H1 (cell line): Measurements from ENCODE around the gene POLR1D. TPM values are rescaled to one million over a fixed set of nuclear protein-coding genes. Genes with fewer than 3 reads are reported as not detected.

Experiments used
- CTCF ChIA-PET: fragments of 300-600 bp; sonication (Branson Sonifier 250); formaldehyde crosslinking; loops from one replicate; lab custom pipeline; 2021; ENCODE audit not compliant: partially characterized antibody; lab: Charles Lee
- POLR2A ChIA-PET: fragments of 300-600 bp; sonication (Branson Sonifier 250); formaldehyde crosslinking; loops from one replicate; lab custom pipeline; 2021; ENCODE audit warnings: inconsistent platforms; ENCODE audit not compliant: partially characterized antibody; lab: Charles Lee
- DNase-seq, 2 experiments: peaks; one replicate each; pipeline versions ENCODE4 v3.0.0 to v3.0.0-alpha.2; 2010 to 2022; ENCODE audit warnings: low spot score in 2 of 2, low read depth in 1 of 2, mixed read lengths in 1 of 2
- FAIRE-seq: peaks from 2 replicates; lab custom pipeline; 2011; peaks lifted over from hg19 to GRCh38; lab: Jason Lieb, UNC
- H2AFZ ChIP-seq: 2 replicates; pipeline ENCODE4 v1.8.1; 2012; ENCODE audit warnings: low read length, inconsistent platforms
- H2AK5ac ChIP-seq: 2 replicates; pipeline ENCODE4 v1.6.1; 2013; ENCODE audit warnings: low read depth, low read length
- H2BK120ac ChIP-seq: replicated peaks from 2 replicates; pipeline ENCODE3; 2013; ENCODE audit warnings: low read depth, low read length, inconsistent platforms
- H2BK12ac ChIP-seq: 2 replicates; pipeline ENCODE4 v1.6.1; 2013; ENCODE audit warnings: low read depth, low read length
- H2BK15ac ChIP-seq: 2 replicates; pipeline ENCODE4 v1.6.1; 2013; ENCODE audit warnings: low read length
- H2BK20ac ChIP-seq: 2 replicates; pipeline ENCODE4 v1.6.1; 2013; ENCODE audit warnings: low read length
- H2BK5ac ChIP-seq: 2 replicates; pipeline ENCODE4 v1.6.1; 2013; ENCODE audit warnings: low read depth, low read length
- H3K14ac ChIP-seq: 2 replicates; pipeline ENCODE4 v1.6.1; 2013; ENCODE audit warnings: inconsistent platforms; ENCODE audit not compliant: insufficient read length
- H3K18ac ChIP-seq: 2 replicates; pipeline ENCODE4 v1.6.1; 2013; ENCODE audit warnings: low read length; ENCODE audit errors: extremely low read depth
- H3K23ac ChIP-seq: 2 replicates; pipeline ENCODE4 v1.6.1; 2013; ENCODE audit warnings: inconsistent platforms; ENCODE audit not compliant: insufficient read length
- H3K23me2 ChIP-seq: 2 replicates; pipeline ENCODE4 v1.6.1; 2013; ENCODE audit warnings: low read depth, low read length
- H3K27ac ChIP-seq: 2 replicates; pipeline ENCODE4 v1.6.1; 2011; ENCODE audit warnings: low read depth, low read length, inconsistent platforms
- H3K27me3 ChIP-seq, 4 experiments: replicated peaks in 1 of 4; 1 replicate in 1 of 4; 2 replicates in 3 of 4; pipeline versions ENCODE4 v1.6.1 to v1.8.1; 2011 to 2013; ENCODE audit warnings: low read length in 3 of 4, mild to moderate bottlenecking in 3 of 4, inconsistent platforms in 2 of 4, mixed read lengths in 2 of 4, moderate library complexity in 1 of 4; ENCODE audit not compliant: control insufficient read depth in 3 of 4, insufficient read depth in 3 of 4; ENCODE audit errors: extremely low read depth in 1 of 4
- H3K36me3 ChIP-seq, 4 experiments: 2 replicates each; pipeline versions ENCODE4 v1.6.1 to v1.8.1; 2011 to 2013; ENCODE audit warnings: mild to moderate bottlenecking in 4 of 4, low read length in 3 of 4, moderate library complexity in 2 of 4, control low read depth in 1 of 4, inconsistent platforms in 1 of 4; ENCODE audit not compliant: insufficient read depth in 4 of 4, control insufficient read depth in 2 of 4
- H3K4ac ChIP-seq: replicated peaks from 2 replicates; pipeline ENCODE3; 2013; ENCODE audit warnings: low read length, low read depth, mixed read lengths, inconsistent platforms; ENCODE audit not compliant: insufficient read length
- H3K4me1 ChIP-seq, 4 experiments: replicated peaks in 1 of 4; 1 replicate in 1 of 4; 2 replicates in 3 of 4; pipeline versions ENCODE4 v1.6.1 to v1.8.1; 2011 to 2013; ENCODE audit warnings: low read length in 3 of 4, inconsistent platforms in 2 of 4, mixed read lengths in 1 of 4; ENCODE audit not compliant: insufficient read depth in 4 of 4, control insufficient read depth in 3 of 4
- H3K4me2 ChIP-seq, 2 experiments: 2 replicates each; pipeline versions ENCODE4 v1.6.1 to v1.8.1; 2011 to 2013; ENCODE audit warnings: low read depth in 2 of 2, low read length in 2 of 2, control low read depth in 1 of 2, inconsistent platforms in 1 of 2, mild to moderate bottlenecking in 1 of 2; ENCODE audit not compliant: insufficient read depth in 1 of 2
- H3K4me3 ChIP-seq, 4 experiments: fragments of 200-600, 300-600 bp in 1 of 4; sonication (generic), shearing (Covaris generic), sonication (Bioruptor Twin) in 1 of 4; 2 replicates each; pipeline versions ENCODE4 v1.5.1 to v1.8.1; 2011 to 2016; ENCODE audit warnings: low read length in 4 of 4, low read depth in 3 of 4, control low read depth in 2 of 4, inconsistent platforms in 2 of 4, mild to moderate bottlenecking in 2 of 4, mixed read lengths in 1 of 4, moderate library complexity in 1 of 4; ENCODE audit not compliant: insufficient read depth in 2 of 4; ENCODE audit errors: extremely low read depth in 1 of 4
- H3K56ac ChIP-seq: replicated peaks from 2 replicates; pipeline ENCODE3; 2013; ENCODE audit warnings: low read depth, mild to moderate bottlenecking, mixed read lengths, low read length, inconsistent platforms; ENCODE audit not compliant: insufficient read length
- H3K79me1 ChIP-seq: 2 replicates; pipeline ENCODE4 v1.6.1; 2013; ENCODE audit warnings: low read depth, low read length, control low read depth
- H3K79me2 ChIP-seq, 2 experiments: 2 replicates each; pipeline versions ENCODE4 v1.6.1 to v1.8.1; 2012 to 2013; ENCODE audit warnings: low read length in 2 of 2, mild to moderate bottlenecking in 2 of 2, inconsistent platforms in 1 of 2; ENCODE audit not compliant: insufficient read depth in 2 of 2, control insufficient read depth in 1 of 2
- H3K9ac ChIP-seq, 4 experiments: replicated peaks in 1 of 4; 1 replicate in 1 of 4; 2 replicates in 3 of 4; pipeline versions ENCODE4 v1.6.1 to v1.8.1; 2011 to 2013; ENCODE audit warnings: low read depth in 3 of 4, low read length in 3 of 4, control low read depth in 2 of 4, mild to moderate bottlenecking in 2 of 4, moderate library complexity in 2 of 4, inconsistent platforms in 1 of 4; ENCODE audit errors: extremely low read depth in 1 of 4
- H3K9me3 ChIP-seq, 2 experiments: 2 replicates each; pipeline versions ENCODE4 v1.6.1 to v1.8.1; 2012 to 2013; ENCODE audit warnings: mild to moderate bottlenecking in 2 of 2, moderate library complexity in 2 of 2, control low read depth in 1 of 2, inconsistent platforms in 1 of 2, low read depth in 1 of 2, low read length in 1 of 2, mixed read lengths in 1 of 2; ENCODE audit not compliant: insufficient read depth in 2 of 2
- H4K20me1 ChIP-seq, 2 experiments: replicated peaks in 1 of 2; 2 replicates each; pipeline versions ENCODE3 to v1.8.1; 2011 to 2013; ENCODE audit warnings: inconsistent platforms in 2 of 2, low read length in 2 of 2, mild to moderate bottlenecking in 1 of 2; ENCODE audit not compliant: insufficient read depth in 2 of 2, control insufficient read depth in 1 of 2
- H4K5ac ChIP-seq: 2 replicates; pipeline ENCODE4 v1.6.1; 2013; ENCODE audit warnings: low read length, low read depth, mixed read lengths, inconsistent platforms; ENCODE audit not compliant: insufficient read length
- H4K8ac ChIP-seq: 2 replicates; pipeline ENCODE4 v1.8.0; 2013; ENCODE audit warnings: mild to moderate bottlenecking, moderate library complexity, low read length, inconsistent platforms; ENCODE audit not compliant: insufficient read depth; ENCODE audit errors: extremely low read depth
- H4K91ac ChIP-seq: replicated peaks from 2 replicates; pipeline ENCODE3; 2013; ENCODE audit warnings: low read length, mixed read lengths, inconsistent platforms; ENCODE audit not compliant: insufficient read length
- ATF2 ChIP-seq: IDR thresholded peaks from 2 replicates; pipeline ENCODE4 v1.6.1; 2012; ENCODE audit warnings: low read length, inconsistent platforms
- CEBPB ChIP-seq: IDR thresholded peaks from 2 replicates; pipeline ENCODE4 v1.6.1; 2012; ENCODE audit warnings: low read depth, low read length
- CTCF ChIP-seq, 3 experiments: IDR thresholded peaks; 1 replicate in 2 of 3; 2 replicates in 1 of 3; pipeline versions ENCODE4 v1.5.1 to v1.6.1; 2011; ENCODE audit warnings: low read length in 3 of 3, mild to moderate bottlenecking in 3 of 3, inconsistent platforms in 2 of 3, low read depth in 1 of 3, moderate library complexity in 1 of 3; ENCODE audit not compliant: insufficient read depth in 1 of 3; ENCODE audit errors: control extremely low read depth in 1 of 3
- EZH2 ChIP-seq: fragments of 200-600 bp; sonication (generic); IDR thresholded peaks from 2 replicates; pipeline ENCODE4 v1.7.1; 2012; ENCODE audit warnings: low read depth, mild to moderate bottlenecking, moderate library complexity, low read length, inconsistent platforms; ENCODE audit not compliant: severe bottlenecking
- HDAC6 ChIP-seq: IDR thresholded peaks from one replicate; pipeline ENCODE4 v1.7.1; 2012; ENCODE audit warnings: low read depth, mild to moderate bottlenecking, inconsistent platforms, low read length, moderate library complexity
- MAFK ChIP-seq: IDR thresholded peaks from 2 replicates; pipeline ENCODE4 v1.6.1; 2012; ENCODE audit warnings: low read depth, mild to moderate bottlenecking, improper control_type of control experiment, low read length
- RAD21 ChIP-seq, 2 experiments: IDR thresholded peaks in 1 of 2; conservative IDR thresholded peaks in 1 of 2; 2 replicates each; pipeline ENCODE4 v1.6.1; 2011; ENCODE audit warnings: low read depth in 2 of 2, low read length in 2 of 2, improper control_type of control experiment in 1 of 2, inconsistent platforms in 1 of 2, mild to moderate bottlenecking in 1 of 2, moderate library complexity in 1 of 2
- TAF1 ChIP-seq: IDR thresholded peaks from 2 replicates; pipeline ENCODE4 v1.6.1; 2011; ENCODE audit warnings: mild to moderate bottlenecking, low read depth, low read length
- WGBS, 2 experiments: shearing (Covaris generic) in 1 of 2; methylation state at CpG; one replicate each; pipeline versions ENCODE4 v1.1.6 to v1.1.7; 2013 to 2015; ENCODE audit warnings: low lambda C conversion rate in 2 of 2, mixed read lengths in 2 of 2, inconsistent platforms in 1 of 2, low coverage in 1 of 2, missing lambda C conversion rate in 1 of 2; ENCODE audit not compliant: insufficient replicate concordance in 2 of 2, insufficient coverage in 1 of 2, insufficient read length in 1 of 2; ENCODE audit errors: extremely low coverage in 1 of 2, missing lambda C conversion rate in 1 of 2; 5-methylcytosine and 5-hydroxymethylcytosine counted together
- polyA plus RNA-seq, 7 experiments: library from polyadenylated mRNA; depleted of rRNA in 3 of 7; stranded (reverse) in 5 of 7; unstranded in 2 of 7; fragments of >200 nt in 5 of 7; fragments of 200-250 nt in 2 of 7; gene quantifications; 1 replicate in 5 of 7; 2 replicates in 1 of 7; 4 replicates in 1 of 7; pipeline versions ENCODE4 v1.2.1 to v1.2.3, GENCODE V29; 2011 to 2013; ENCODE audit warnings: missing spikeins in 2 of 7, mixed read lengths in 2 of 7
- total RNA-seq: library from RNA; stranded (reverse); fragmentation: NEBNext Ultra II Directional; extraction: Animal tissue kit (Norgen Biotek cat#: 25700); gene quantifications from 2 replicates; pipeline ENCODE4 v1.2.1, GENCODE V29; 2021

Gene POLR1D
- total and polyA plus RNA-seq, 2 of the 8 experiments (the other 6 are each of a cell fraction or from before 2014, with no cell fraction given): 226 to 232 TPM

- Histone ChIP-seq H3K4me3 (no peak overlapping the region), H3K18ac (no peak overlapping the region), H2AFZ (no peak overlapping the region), H2AK5ac (no peak overlapping the region), H4K20me1 (peaks cover 0 to 1% of the 10 kb centered on the region in 2 experiments), H3K23ac (no peak overlapping the region), H3K27me3 (no peaks in the 10 kb centered on the region), H3K4me1 (peaks cover 0 to 3% (median 2%) of the 10 kb centered on the region in 4 experiments; a peak in 5 of 7 replicates), H3K23me2 (no peaks in the 10 kb centered on the region), H4K5ac (no peak overlapping the region), H4K91ac (no peak overlapping the region), H3K4me2 (no peak overlapping the region), H3K79me1 (0 out of 2 replicates have a peak, but pooled peaks cover 5% of the 10 kb centered on the region), H3K9me3 (no peaks in the 10 kb centered on the region), H3K4ac (no peak overlapping the region), H3K79me2 (peaks cover 0 to 80% of the 10 kb centered on the region in 2 experiments; a peak in 3 of 4 replicates), H3K36me3 (no peaks in the 10 kb centered on the region), H3K14ac (no peak overlapping the region), H2BK12ac (no peak overlapping the region), H3K56ac (no peak overlapping the region), H3K9ac (no peak overlapping the region), H2BK5ac (no peak overlapping the region), H4K8ac (no peak overlapping the region), H2BK15ac (no peak overlapping the region), H3K27ac (no peak overlapping the region), H2BK120ac (no peak overlapping the region), H2BK20ac (no peak overlapping the region)
- ChIA-PET POLR2A (interaction anchor here (1.9 kb wide), 1 partner anchor 15 kb away, joined by 6 read pairs; the partner anchor contains the start of gene LNX2), CTCF (interaction anchor here (0.5 to 1.2 kb wide), 2 partner anchors 9 to 161 kb away, joined by 4 read pairs; no protein-coding TSS in a partner anchor)
- 93% methylated on average over 2 of the region's 2 CpGs; no CpG with 5 or more reads in 1 of the 2 experiments for WGBS, 2 experiments
- FAIRE-seq (no peak), DNase-seq (no peak)
- TF ChIP-seq RAD21 (IDR thresholded peaks at IDR 0.05 in 1 of 2, conservative IDR thresholded peaks at IDR 0.05 in 1 of 2; ENCODE audit: low read depth in 2 of 2, low read length in 2 of 2) (no peak), CEBPB (no peak), MAFK (no peak), EZH2 (no peak), CTCF (IDR thresholded peaks at IDR 0.05; ENCODE audit: control extremely low read depth in 1 of 3, insufficient read depth in 1 of 3, low read depth in 1 of 3, low read length in 3 of 3) (no peak), TAF1 (no peak), HDAC6 (no peak), ATF2 (no peak)
These were observed 16.0 kb upstream of the POLR1D start for GRCh38 chr13:27605610-27606200.
